DND-41 (cell line): Measurements from ENCODE around the gene SPINDOC.

Experiments
- ATAC-seq: fragments of 200-7000 bp; cut with Tn5 transposase; 3 replicates; pipeline ENCODE4 v1.9.1; 2021; ENCODE audit warnings: low read depth; ENCODE audit not compliant: insufficient read depth
- DNase-seq: peaks from one replicate; pipeline ENCODE4 v3.0.0-alpha.2; 2020
- H2AFZ ChIP-seq: 2 replicates; pipeline ENCODE4 v1.6.0; 2012; ENCODE audit warnings: low read depth, low read length
- H3K27ac ChIP-seq: 2 replicates; pipeline ENCODE4 v1.5.1; 2012; ENCODE audit warnings: low read length, inconsistent platforms
- H3K27me3 ChIP-seq: fragments of 200-600 bp; sonication (generic); 2 replicates; pipeline ENCODE4 v1.6.0; 2012; ENCODE audit warnings: low read length, mild to moderate bottlenecking, inconsistent platforms; ENCODE audit not compliant: insufficient read depth, poor library complexity
- H3K36me3 ChIP-seq: 2 replicates; pipeline ENCODE4 v1.5.1; 2012; ENCODE audit warnings: low read length, inconsistent platforms; ENCODE audit not compliant: insufficient read depth
- H3K4me1 ChIP-seq: 2 replicates; pipeline ENCODE4 v1.5.1; 2012; ENCODE audit warnings: mild to moderate bottlenecking, low read length; ENCODE audit not compliant: insufficient read depth
- H3K4me2 ChIP-seq: 2 replicates; pipeline ENCODE4 v1.6.0; 2012; ENCODE audit warnings: mild to moderate bottlenecking, moderate library complexity, low read length, inconsistent platforms; ENCODE audit not compliant: insufficient read depth
- H3K4me3 ChIP-seq, 2 experiments: fragments of 200-600 bp in 1 of 2; shearing (Covaris generic) in 1 of 2; 2 replicates each; pipeline ENCODE4 v1.5.1; 2012 to 2016; ENCODE audit warnings: inconsistent platforms in 2 of 2, low read length in 2 of 2, mild to moderate bottlenecking in 2 of 2, low read depth in 1 of 2, moderate library complexity in 1 of 2
- H3K79me2 ChIP-seq: 2 replicates; pipeline ENCODE4 v1.6.0; 2012; ENCODE audit warnings: low read length, inconsistent platforms; ENCODE audit not compliant: insufficient read depth
- H3K9ac ChIP-seq: 2 replicates; pipeline ENCODE4 v1.6.0; 2012; ENCODE audit warnings: low read depth, mild to moderate bottlenecking, inconsistent platforms, low read length, moderate library complexity
- H3K9me3 ChIP-seq: 2 replicates; pipeline ENCODE4 v1.5.1; 2012; ENCODE audit warnings: low read length, moderate library complexity, mild to moderate bottlenecking, inconsistent platforms; ENCODE audit not compliant: insufficient read depth, severe bottlenecking
- H4K20me1 ChIP-seq: 2 replicates; pipeline ENCODE4 v1.6.0; 2012; ENCODE audit warnings: low read length; ENCODE audit not compliant: insufficient read depth
- EZH2 ChIP-seq: IDR thresholded peaks from 3 replicates; pipeline ENCODE4 v1.6.1; 2012; ENCODE audit warnings: borderline replicate concordance, low read depth, mild to moderate bottlenecking, moderate library complexity, low read length, inconsistent platforms; ENCODE audit not compliant: severe bottlenecking
- TF ChIP-seq, protein P1 (sequence below): IDR thresholded peaks from 2 replicates; pipeline ENCODE4 v1.5.1; 2012; ENCODE audit warnings: borderline replicate concordance, low read length, moderate library complexity, mild to moderate bottlenecking; ENCODE audit not compliant: poor library complexity, severe bottlenecking; ENCODE audit errors: extremely low read depth

The SPINDOC gene

DNA sequence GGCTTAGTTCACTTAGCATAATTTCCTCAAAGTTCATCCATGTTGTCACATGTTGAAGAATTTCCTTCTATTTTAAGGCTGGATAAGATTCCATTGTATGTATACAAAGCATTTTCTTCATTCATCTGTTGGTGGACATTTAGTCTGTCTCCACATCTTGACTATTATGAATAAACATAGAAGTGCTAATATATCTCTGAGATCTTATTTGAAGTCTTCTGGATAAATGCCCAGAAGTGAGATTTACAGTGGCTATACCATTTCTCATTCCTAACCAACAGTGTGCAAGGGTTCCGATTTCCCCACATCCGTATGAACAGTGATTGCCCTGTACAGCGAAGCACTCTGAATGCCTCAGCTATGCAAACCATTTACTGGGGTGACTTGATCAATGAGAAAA lies 38.1 kb upstream of the SPINDOC start:
- no peak for ATAC-seq
- Histone ChIP-seq H3K4me1 (peaks cover 1% of the 10 kb centered on the region), H3K79me2 (no peaks in the 10 kb centered on the region), H2AFZ (no peak overlapping the region), H3K4me3 (no peak overlapping the region), H3K27me3 (peaks cover 24% of the 10 kb centered on the region), H3K9me3 (no peaks in the 10 kb centered on the region), H4K20me1 (no peaks in the 10 kb centered on the region), H3K36me3 (no peaks in the 10 kb centered on the region), H3K9ac (no peak overlapping the region), H3K27ac (no peak overlapping the region), H3K4me2 (no peak overlapping the region)
- DNase-seq, result no peak
- TF ChIP-seq, protein P1, sequence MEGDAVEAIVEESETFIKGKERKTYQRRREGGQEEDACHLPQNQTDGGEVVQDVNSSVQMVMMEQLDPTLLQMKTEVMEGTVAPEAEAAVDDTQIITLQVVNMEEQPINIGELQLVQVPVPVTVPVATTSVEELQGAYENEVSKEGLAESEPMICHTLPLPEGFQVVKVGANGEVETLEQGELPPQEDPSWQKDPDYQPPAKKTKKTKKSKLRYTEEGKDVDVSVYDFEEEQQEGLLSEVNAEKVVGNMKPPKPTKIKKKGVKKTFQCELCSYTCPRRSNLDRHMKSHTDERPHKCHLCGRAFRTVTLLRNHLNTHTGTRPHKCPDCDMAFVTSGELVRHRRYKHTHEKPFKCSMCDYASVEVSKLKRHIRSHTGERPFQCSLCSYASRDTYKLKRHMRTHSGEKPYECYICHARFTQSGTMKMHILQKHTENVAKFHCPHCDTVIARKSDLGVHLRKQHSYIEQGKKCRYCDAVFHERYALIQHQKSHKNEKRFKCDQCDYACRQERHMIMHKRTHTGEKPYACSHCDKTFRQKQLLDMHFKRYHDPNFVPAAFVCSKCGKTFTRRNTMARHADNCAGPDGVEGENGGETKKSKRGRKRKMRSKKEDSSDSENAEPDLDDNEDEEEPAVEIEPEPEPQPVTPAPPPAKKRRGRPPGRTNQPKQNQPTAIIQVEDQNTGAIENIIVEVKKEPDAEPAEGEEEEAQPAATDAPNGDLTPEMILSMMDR, result no peak
- TF ChIP-seq EZH2, result no peak

DNA sequence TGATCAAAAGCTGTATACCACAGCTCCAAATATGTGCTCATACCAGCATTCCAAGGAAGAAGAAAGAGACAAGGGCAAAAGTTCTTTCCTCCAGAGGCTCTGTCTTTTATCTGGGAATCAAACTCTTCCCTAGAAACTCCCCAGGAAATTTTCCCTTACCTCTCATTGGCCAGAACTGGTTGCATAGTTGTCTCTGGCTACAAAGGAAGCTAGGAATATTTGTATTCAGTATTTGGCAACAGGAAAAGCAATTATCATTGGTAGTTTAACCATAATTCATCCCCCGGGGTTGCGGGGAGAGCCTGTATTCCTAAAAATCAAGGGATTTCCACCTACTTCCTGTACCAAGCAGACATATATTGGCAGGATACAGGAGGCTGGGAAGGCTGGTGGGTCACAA lies 34.2 kb upstream of the SPINDOC start:
- Histone ChIP-seq H2AFZ (no peak overlapping the region), H4K20me1 (no peaks in the 10 kb centered on the region), H3K9ac (no peak overlapping the region), H3K79me2 (no peaks in the 10 kb centered on the region), H3K4me2 (no peak overlapping the region), H3K27ac (no peak overlapping the region), H3K9me3 (no peaks in the 10 kb centered on the region), H3K27me3 (no peaks in the 10 kb centered on the region), H3K36me3 (no peaks in the 10 kb centered on the region), H3K4me3 (no peak overlapping the region), H3K4me1 (peaks cover 1% of the 10 kb centered on the region; the same call in 1 of the 2 replicates)
- DNase-seq (no peak), ATAC-seq (no peak)
- TF ChIP-seq EZH2, result no peak
- TF ChIP-seq, protein P1, result no peak

DNA sequence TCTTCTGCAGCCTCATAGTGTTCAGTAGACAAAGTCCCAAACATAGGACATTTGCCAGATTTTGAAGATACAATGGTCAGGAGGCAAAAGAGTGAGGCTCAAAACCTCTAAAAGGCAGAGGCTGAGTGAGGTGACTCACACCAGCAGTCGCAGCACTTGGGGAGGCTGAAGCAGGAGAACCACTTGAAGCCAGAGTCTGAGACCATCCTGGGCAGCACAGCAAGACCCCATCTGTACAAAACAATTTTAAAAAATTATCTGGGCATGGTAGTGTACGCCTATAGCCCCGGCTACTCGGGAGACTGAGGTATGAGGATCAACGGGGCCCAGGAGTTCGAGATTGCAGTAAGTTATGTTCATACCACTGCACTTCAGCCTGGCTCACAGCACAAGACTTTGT lies 30.5 kb upstream of the SPINDOC start:
- no peaks in the 10 kb centered on the region for H3K36me3 ChIP-seq
- H3K4me3 ChIP-seq, result no peak overlapping the region
- H3K4me2 ChIP-seq, result no peak overlapping the region
- no peaks in the 10 kb centered on the region for H3K79me2 ChIP-seq
- TF ChIP-seq, protein P1, result no peak
- no peaks in the 10 kb centered on the region for H3K9me3 ChIP-seq
- H3K27ac ChIP-seq, result no peak overlapping the region
- H2AFZ ChIP-seq, result no peak overlapping the region
- DNase-seq (no peak), ATAC-seq (no peak)
- H3K4me1 ChIP-seq, result peaks cover 4% of the 10 kb centered on the region; the same call in 1 of the 2 replicates
- no peaks in the 10 kb centered on the region for H4K20me1 ChIP-seq
- no peak overlapping the region for H3K9ac ChIP-seq
- peaks cover 3% of the 10 kb centered on the region for H3K27me3 ChIP-seq
